D721Med (cell line): Measurements from ENCODE around the gene HINT3.
"Not testable (repeated sequence)": the region's sequence is repeated elsewhere in the genome, so short reads cannot be mapped to it uniquely, and the experiment has no call there.

Source experiments
- DNase-seq: peaks from one replicate; pipeline ENCODE4 v3.0.0; 2011; ENCODE audit warnings: low spot score; ENCODE audit not compliant: insufficient read length
- FAIRE-seq: peaks from 2 replicates; lab custom pipeline; 2011; peaks lifted over from hg19 to GRCh38; lab: Jason Lieb, UNC
- TF ChIP-seq, protein P1 (sequence below): IDR thresholded peaks from 2 replicates; pipeline ENCODE4 v1.5.1; 2012; ENCODE audit warnings: mild to moderate bottlenecking, control low read depth; ENCODE audit not compliant: insufficient read depth; ENCODE audit errors: missing control alignments

Gene HINT3

DNA sequence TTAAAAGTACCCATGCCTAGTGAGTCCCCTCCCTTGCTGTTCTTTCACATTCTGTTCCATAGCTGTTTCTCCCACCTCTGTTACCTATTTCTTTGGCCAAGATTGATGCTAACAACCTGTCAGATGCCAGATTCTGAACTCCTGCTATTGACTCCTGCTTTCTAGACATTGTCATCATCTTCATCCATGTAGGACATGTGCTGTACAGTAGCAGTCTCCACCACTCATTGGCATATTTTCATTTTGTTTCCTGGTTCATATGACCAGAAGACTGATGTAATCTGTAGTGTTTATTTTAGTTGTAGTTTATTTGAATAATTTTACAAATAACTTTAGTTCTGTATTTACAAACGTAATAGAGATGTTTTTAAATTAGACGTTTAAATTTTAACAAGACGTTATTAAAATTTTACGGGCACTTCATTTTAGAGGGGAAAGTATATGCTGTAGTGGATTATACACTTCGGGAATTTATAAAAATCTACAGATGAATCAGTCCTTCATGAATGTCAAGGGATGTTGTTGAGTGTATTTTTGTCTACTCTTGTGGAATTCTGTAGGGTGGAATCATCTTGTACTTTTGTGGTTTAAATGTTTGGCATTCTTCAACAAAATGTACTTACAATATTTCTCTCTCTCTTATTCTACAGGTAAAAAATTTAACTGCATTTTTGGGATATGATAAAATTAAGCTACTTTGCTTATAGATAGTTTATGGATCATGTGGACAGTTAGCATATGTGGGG is 63.9 kb downstream of the HINT3 start:
- DNase-seq (no peak), FAIRE-seq (no peak)
- TF ChIP-seq, protein P1, sequence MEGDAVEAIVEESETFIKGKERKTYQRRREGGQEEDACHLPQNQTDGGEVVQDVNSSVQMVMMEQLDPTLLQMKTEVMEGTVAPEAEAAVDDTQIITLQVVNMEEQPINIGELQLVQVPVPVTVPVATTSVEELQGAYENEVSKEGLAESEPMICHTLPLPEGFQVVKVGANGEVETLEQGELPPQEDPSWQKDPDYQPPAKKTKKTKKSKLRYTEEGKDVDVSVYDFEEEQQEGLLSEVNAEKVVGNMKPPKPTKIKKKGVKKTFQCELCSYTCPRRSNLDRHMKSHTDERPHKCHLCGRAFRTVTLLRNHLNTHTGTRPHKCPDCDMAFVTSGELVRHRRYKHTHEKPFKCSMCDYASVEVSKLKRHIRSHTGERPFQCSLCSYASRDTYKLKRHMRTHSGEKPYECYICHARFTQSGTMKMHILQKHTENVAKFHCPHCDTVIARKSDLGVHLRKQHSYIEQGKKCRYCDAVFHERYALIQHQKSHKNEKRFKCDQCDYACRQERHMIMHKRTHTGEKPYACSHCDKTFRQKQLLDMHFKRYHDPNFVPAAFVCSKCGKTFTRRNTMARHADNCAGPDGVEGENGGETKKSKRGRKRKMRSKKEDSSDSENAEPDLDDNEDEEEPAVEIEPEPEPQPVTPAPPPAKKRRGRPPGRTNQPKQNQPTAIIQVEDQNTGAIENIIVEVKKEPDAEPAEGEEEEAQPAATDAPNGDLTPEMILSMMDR: no peak

DNA sequence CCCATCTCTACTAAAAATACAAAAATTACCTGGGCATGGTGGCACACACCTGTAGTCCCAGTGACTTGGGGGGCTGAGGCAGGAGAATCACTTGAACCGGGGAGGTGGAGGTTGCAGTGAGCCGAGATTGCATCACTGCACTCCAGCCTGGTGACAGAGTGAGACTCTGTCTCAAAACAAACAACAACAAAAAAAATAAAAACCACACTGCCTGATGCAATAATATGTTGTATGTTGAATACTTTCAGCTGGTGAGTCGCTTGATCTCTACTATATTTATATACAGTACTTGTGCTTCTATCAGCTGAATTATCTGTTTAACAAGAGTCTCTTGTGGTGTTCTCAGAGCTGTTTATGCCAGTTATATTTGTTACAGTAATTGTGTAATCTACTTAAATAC is 66.9 kb downstream of the HINT3 start:
- FAIRE-seq, DNase-seq: not testable (repeated sequence)

DNA sequence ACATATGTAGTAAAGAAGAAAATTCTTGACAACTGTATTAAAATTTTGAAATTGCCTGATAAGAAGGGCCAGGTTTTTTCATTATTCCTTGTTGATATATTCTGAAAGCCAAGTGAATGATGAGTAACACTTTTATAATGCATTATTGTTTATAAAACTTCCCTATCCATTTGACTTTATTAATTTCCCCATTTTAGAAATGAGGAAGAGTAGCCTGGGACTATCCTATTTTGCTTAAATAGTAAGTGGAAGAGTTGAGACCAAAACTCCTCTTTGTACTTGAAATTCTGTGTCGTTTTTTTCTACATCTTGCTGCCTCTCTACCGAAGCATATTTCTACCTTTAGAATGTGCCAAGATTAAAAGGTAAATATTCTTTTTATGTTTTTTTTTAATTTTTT is 69.4 kb downstream of the HINT3 start:
- TF ChIP-seq, protein P1: no peak
- FAIRE-seq (no peak), DNase-seq (no peak)

DNA sequence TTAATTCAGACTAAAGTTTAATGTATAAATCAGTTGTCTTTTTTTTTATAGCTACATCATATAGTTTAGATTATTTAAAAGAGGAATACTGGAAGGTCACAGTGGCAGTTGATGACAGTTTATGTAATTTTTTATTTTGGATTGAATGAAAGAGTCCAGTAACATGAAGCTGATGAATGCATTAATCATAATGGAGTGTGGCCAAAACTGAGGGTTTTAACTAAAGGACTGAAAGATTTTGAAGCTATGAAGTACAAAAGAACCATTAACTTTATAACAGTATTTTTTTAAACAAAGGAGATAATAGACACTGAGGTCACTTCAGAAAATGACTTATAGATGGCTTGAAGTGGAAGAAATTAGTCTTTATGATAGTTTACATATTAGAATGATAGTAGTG is 71.0 kb downstream of the HINT3 start:
- FAIRE-seq: no peak
- TF ChIP-seq, protein P1: no peak
- no peak for DNase-seq
